HTR-8/SVneo (cell line): ENCODE measurements around the gene CTNNBL1.

ENCODE experiments used
- DNase-seq: peaks from one replicate; pipeline ENCODE4 v3.0.0; 2011; ENCODE audit warnings: low spot score, mixed read lengths; ENCODE audit not compliant: insufficient read length
- FAIRE-seq: peaks from 2 replicates; lab custom pipeline; 2011; peaks lifted over from hg19 to GRCh38; lab: Jason Lieb, UNC

CTNNBL1 gene

GRCh38 chr20:37885593-37886503, 192.0 kb downstream of the CTNNBL1 start:
- FAIRE-seq, result no peak
- DNase-seq, result no peak

- DNase-seq (no peak), FAIRE-seq (peak; percentile 13)
Observed at GRCh38 chr20:37886851-37887297, 193.0 kb downstream of the CTNNBL1 start.

- no peak for FAIRE-seq
- no peak for DNase-seq
Observed at GRCh38 chr20:37888641-37889040, 194.8 kb downstream of the CTNNBL1 start.

GRCh38 chr20:37890108-37890507, 196.3 kb downstream of the CTNNBL1 start:
- FAIRE-seq (peak; percentile 28), DNase-seq (no peak)

GRCh38 chr20:37890643-37891042, 196.8 kb downstream of the CTNNBL1 start:
- no peak for DNase-seq
- FAIRE-seq, result no peak

GRCh38 chr20:37892001-37892400, 198.2 kb downstream of the CTNNBL1 start:
- DNase-seq, result no peak
- FAIRE-seq, result peak; percentile 78

- no peak for FAIRE-seq
- no peak for DNase-seq
Observed at GRCh38 chr20:37893566-37894241, 199.9 kb downstream of the CTNNBL1 start.

GRCh38 chr20:37894454-37894853, 200.6 kb downstream of the CTNNBL1 start:
- peak; percentile 69 for FAIRE-seq
- DNase-seq, result no peak

- no peak for FAIRE-seq
- DNase-seq, result no peak
Observed at GRCh38 chr20:37895166-37895565, 201.3 kb downstream of the CTNNBL1 start.

- DNase-seq, result no peak
- FAIRE-seq, result peak; percentile 16
Observed at GRCh38 chr20:37896932-37897548, 203.2 kb downstream of the CTNNBL1 start.

- FAIRE-seq (no peak), DNase-seq (no peak)
Observed at GRCh38 chr20:37898233-37899104, 204.6 kb downstream of the CTNNBL1 start.

GRCh38 chr20:37899105-37900045, 205.5 kb downstream of the CTNNBL1 start:
- DNase-seq (no peak), FAIRE-seq (peak; percentile 88)

- no peak for DNase-seq
- peak; percentile 84 for FAIRE-seq
Observed at GRCh38 chr20:37901240-37901639, 207.4 kb downstream of the CTNNBL1 start.

- DNase-seq (peak; percentile 82), FAIRE-seq (peak; percentile 94)
Observed at GRCh38 chr20:37901654-37902503, 208.0 kb downstream of the CTNNBL1 start.

GRCh38 chr20:37902504-37903313, 208.9 kb downstream of the CTNNBL1 start, which contains the start of gene VSTM2L:
Gene VSTM2L (plus strand): TSS chr20:37903127. CDS start chr20:37903351, 224 bp downstream.
- DNase-seq (no peak), FAIRE-seq (no peak)

GRCh38 chr20:37903317-37904007, 209.6 kb downstream of the CTNNBL1 start:
- FAIRE-seq, result peak; percentile 93

More at GRCh38 chr20:37903317-37904007, 209.6 kb downstream of the CTNNBL1 start:
- no peak for DNase-seq
